Measurements from ENCODE around the gene XPA. TPM values are rescaled to one million over a fixed set of nuclear protein-coding genes. Genes with fewer than 3 reads are reported as not detected.

The XPA gene
- total RNA-seq = 5.9 TPM in 2 replicates

GRCh38 chr9:97696803-97697601 is at the start of gene XPA:
XPA (minus strand) TSS chr9:97697340; CDS start chr9:97697292, 48 bp downstream.

DNA sequence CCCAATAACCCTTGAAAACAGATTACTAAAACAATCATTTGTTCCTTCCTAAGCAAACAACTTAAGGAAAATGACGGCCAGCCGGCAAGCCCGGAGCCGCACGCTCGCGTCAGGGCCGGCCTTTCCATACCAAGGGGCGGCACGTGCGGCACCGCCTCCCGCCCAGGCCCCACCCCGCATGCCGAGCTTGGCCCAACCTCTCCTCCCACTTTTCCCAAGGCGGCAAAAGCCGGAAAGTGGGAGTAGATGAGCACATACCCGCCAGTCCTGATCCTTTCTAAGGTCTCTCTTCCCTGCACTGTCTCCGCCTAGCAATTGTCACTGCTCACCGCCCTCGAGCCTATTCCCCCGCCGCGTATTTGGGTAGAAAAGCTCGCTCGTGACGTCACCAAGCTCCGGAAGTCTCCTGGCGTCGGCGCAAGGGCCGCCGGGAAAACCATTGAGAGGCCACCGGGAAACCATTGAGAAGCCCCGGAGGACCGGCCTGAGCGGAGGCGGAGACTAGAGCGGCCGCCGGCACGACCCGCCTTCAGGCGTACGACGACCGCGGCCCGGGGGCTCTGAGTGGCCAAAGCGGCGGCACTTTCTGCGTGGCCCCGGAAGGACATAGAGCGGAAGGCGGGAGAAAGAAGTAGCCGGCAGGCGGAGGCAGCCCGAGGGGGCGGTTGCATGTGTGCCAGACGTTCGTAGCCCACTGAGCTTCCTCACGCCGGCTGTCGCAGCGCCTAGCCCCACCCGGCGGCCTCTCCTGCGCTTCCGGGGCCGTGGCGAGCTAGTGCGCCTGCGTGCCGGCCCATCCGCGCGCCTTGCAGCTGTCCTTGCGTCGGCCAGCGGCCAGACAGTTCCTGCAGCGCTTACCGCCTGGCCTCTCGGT is 63.9 kb downstream of the XPA start, which contains the start of the genes NCBP1 and TSTD2:
Gene NCBP1, plus strand, starts transcription at position 837 of the 874 bp plus-strand sequence. CDS start 61 bp downstream, outside the sequence.
Gene TSTD2, minus strand, starts transcription at position 384 of the 874 bp plus-strand sequence. CDS start 5,806 bp downstream, outside the sequence.

Other genes starting within 250 kb of the XPA start
- gene TMOD1, start 195.7 kb downstream of the XPA start, total RNA-seq = under 0.01 and 0.37 TPM in 2 replicates
- gene TSTD2, start 64.0 kb downstream of the XPA start, total RNA-seq = 8.4 and 8.5 TPM in 2 replicates
- 37.8 and 57.7 TPM in 2 replicates for gene NCBP1, start 63.5 kb downstream of the XPA start, total RNA-seq
- not detected in 2 replicates for gene FOXE1, start 155.9 kb upstream of the XPA start, total RNA-seq
- 10.9 and 16.5 TPM in 2 replicates for gene TRMO, start 225.2 kb upstream of the XPA start, total RNA-seq
- gene HEMGN, start 240.8 kb upstream of the XPA start, total RNA-seq = not detected in 2 replicates

Measured in subcutaneous preadipocyte (primary cell).